Thyroid gland (tissue), 4 donors: ENCODE data around the gene GALNT14. TPM values are rescaled to one million over a fixed set of nuclear protein-coding genes. Genes with fewer than 3 reads are reported as not detected.

ENCODE experiments used
- DNase-seq, 2 donors: peaks; one replicate each; pipeline ENCODE4 v3.0.0-alpha.2; 2019
- H3K27ac ChIP-seq, 3 donors: fragments of 200-600 bp; sonication (generic); 1 replicate in 2 of 3; 2 replicates in 1 of 3; pipeline ENCODE4 v1.5.1; 2016 to 2019; ENCODE audit warnings: mild to moderate bottlenecking in 1 of 3, moderate library complexity in 1 of 3
- H3K27me3 ChIP-seq: fragments of 200-600 bp; sonication (generic); one replicate; pipeline ENCODE4 v1.5.1; 2019
- H3K36me3 ChIP-seq, 2 donors: fragments of 200-600 bp; sonication (generic); one replicate each; pipeline ENCODE4 v1.5.1; 2016 to 2019
- H3K4me1 ChIP-seq, 2 donors: fragments of 200-600 bp; sonication (generic); one replicate each; pipeline ENCODE4 v1.5.1; 2017 to 2019
- H3K4me3 ChIP-seq, 3 donors: fragments of 200-600 bp; sonication (generic); replicated peaks in 1 of 3; 1 replicate in 2 of 3; 2 replicates in 1 of 3; pipeline ENCODE4 v1.5.1; 2016; ENCODE audit warnings: mild to moderate bottlenecking in 1 of 3
- H3K9me3 ChIP-seq: fragments of 200-600 bp; sonication (generic); one replicate; pipeline ENCODE4 v1.5.1; 2017
- POLR2A ChIP-seq, 2 donors: fragments of 450-650 bp; IDR thresholded peaks; one replicate each; pipeline ENCODE4 v1.6.1; 2017; ENCODE audit warnings: antibody characterized with exemption in 2 of 2, mild to moderate bottlenecking in 2 of 2, moderate library complexity in 1 of 2
- WGBS, 2 donors: methylation state at CpG; one replicate each; pipeline ENCODE4 v1.1.5; 2017; 5-methylcytosine and 5-hydroxymethylcytosine counted together
- intact Hi-C: fragments of 100-400 bp; cut with DNase I; formaldehyde crosslinking; loops from one replicate; pipeline ENCODE4 v1.15.1; 2023
- total RNA-seq, 4 donors: library from RNA; depleted of rRNA; stranded (reverse); fragments of >200 nt; gene quantifications; one replicate each; pipeline ENCODE4 v1.2.3, GENCODE V29; 2016
- TF ChIP-seq, protein P1 (sequence below), 6 experiments: fragments of 200-600 bp in 3 of 6; fragments of 450-650 bp in 3 of 6; sonication (generic) in 3 of 6; IDR thresholded peaks; one replicate each; pipeline ENCODE4 v1.5.1; 2016 to 2019; ENCODE audit warnings: antibody characterized with exemption in 6 of 6, mild to moderate bottlenecking in 2 of 6, inconsistent platforms in 1 of 6, moderate library complexity in 1 of 6

The GALNT14 gene
- total RNA-seq, 4 donors from 2014 or later: 0.54 to 5.1 (median 1.1) TPM

DNA sequence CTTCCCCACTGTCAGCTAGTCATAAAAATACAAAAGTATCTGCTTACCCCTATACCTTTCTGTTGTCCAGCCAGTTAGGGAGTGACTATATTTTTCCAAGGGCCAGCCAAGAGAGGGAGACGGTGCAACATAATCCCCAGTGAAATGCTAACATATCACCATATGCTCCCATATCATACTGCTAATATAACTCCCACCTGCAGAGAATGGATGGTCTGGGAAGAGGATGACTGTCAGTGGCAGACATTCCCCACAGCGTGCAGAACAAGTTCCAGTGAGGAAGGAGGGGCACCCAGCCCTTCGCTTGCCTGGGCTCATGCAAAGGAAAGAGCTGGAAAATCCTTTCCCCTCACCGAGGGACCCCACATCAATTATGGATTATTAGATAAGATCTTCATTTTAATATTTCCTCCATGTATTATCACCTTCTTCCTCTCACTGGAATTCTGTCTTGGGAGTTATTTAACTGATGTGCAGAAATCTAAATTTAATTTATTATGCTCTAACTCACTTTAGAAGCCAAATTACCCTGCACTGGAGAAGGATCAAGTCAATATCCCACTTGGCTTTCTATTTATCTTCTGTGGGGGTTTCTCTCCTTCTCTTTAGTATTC, 135.6 kb downstream of the GALNT14 start:
- no peaks in the 10 kb centered on the region for H3K27me3 ChIP-seq
- TF ChIP-seq, protein P1, sequence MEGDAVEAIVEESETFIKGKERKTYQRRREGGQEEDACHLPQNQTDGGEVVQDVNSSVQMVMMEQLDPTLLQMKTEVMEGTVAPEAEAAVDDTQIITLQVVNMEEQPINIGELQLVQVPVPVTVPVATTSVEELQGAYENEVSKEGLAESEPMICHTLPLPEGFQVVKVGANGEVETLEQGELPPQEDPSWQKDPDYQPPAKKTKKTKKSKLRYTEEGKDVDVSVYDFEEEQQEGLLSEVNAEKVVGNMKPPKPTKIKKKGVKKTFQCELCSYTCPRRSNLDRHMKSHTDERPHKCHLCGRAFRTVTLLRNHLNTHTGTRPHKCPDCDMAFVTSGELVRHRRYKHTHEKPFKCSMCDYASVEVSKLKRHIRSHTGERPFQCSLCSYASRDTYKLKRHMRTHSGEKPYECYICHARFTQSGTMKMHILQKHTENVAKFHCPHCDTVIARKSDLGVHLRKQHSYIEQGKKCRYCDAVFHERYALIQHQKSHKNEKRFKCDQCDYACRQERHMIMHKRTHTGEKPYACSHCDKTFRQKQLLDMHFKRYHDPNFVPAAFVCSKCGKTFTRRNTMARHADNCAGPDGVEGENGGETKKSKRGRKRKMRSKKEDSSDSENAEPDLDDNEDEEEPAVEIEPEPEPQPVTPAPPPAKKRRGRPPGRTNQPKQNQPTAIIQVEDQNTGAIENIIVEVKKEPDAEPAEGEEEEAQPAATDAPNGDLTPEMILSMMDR (IDR thresholded peaks at IDR 0.05): no peak
- no peak for TF ChIP-seq POLR2A (IDR thresholded peaks at IDR 0.05)
- no peaks in the 10 kb centered on the region for H3K9me3 ChIP-seq
- H3K4me3 ChIP-seq: no peak overlapping the region
- no peaks in the 10 kb centered on the region for H3K4me1 ChIP-seq
- H3K27ac ChIP-seq: no peak overlapping the region
- no peaks in the 10 kb centered on the region for H3K36me3 ChIP-seq
- no peak for DNase-seq
- 60 to 65% methylated on average over 4 of the region's 4 CpGs for WGBS, 2 donors
- intact Hi-C loops: no loop called here

DNA sequence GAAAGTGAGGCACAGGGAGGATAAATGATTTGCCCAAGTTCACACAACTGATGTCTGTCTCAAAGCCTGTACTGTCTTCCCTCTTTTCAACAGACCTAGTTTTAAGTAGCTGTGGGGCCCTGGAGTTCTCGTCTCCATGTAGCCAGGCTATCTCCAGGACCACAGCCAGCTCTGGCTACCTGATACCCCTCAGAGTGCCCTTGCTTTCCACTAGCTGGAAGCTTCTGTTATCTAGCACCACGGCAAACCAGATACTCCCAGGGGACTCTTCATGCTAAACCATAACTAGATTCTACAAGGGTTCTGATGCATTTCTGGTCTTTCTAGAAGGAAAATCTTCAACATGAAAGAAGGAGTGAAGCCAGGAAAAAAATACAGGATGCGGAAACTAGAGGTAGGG, 137.3 kb downstream of the GALNT14 start:
- DNase-seq: no peak
- no peaks in the 10 kb centered on the region for H3K27me3 ChIP-seq
- TF ChIP-seq POLR2A (IDR thresholded peaks at IDR 0.05): no peak
- TF ChIP-seq, protein P1 (IDR thresholded peaks at IDR 0.05): no peak
- H3K4me1 ChIP-seq: no peaks in the 10 kb centered on the region
- no peak overlapping the region for H3K4me3 ChIP-seq
- H3K36me3 ChIP-seq: no peaks in the 10 kb centered on the region
- WGBS, 2 donors: 58 to 65% methylated on average over 3 of the region's 3 CpGs
- H3K9me3 ChIP-seq: no peaks in the 10 kb centered on the region
- intact Hi-C loops: no loop called here
- H3K27ac ChIP-seq: no peak overlapping the region

DNA sequence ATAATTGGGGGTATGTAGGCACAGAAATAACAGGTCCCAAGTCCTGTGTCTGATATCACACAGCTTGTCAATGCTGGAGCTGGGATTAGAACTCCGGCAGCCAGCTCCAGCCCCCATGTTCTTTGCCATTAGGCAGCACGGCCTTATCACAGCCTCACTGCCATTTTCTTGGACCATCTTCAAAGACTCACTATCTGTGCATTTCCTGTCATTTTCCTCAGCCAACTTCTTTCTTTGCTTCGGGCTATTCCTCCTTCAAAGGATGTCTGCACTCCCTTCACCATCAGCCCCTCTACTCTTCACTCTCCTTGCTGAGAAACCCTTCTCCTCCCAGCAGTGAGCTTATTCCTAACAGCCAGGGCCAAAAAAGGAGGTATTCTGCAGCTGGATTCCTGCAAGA, 139.6 kb downstream of the GALNT14 start:
- H3K9me3 ChIP-seq: no peaks in the 10 kb centered on the region
- H3K27ac ChIP-seq: no peak overlapping the region
- H3K4me3 ChIP-seq: no peak overlapping the region
- no peak for DNase-seq
- no peaks in the 10 kb centered on the region for H3K36me3 ChIP-seq
- no peak for TF ChIP-seq POLR2A (IDR thresholded peaks at IDR 0.05)
- TF ChIP-seq, protein P1 (IDR thresholded peaks at IDR 0.05): no peak
- WGBS, 2 donors: 77 to 78% methylated on average over 3 of the region's 3 CpGs
- intact Hi-C loops: no loop called here
- no peaks in the 10 kb centered on the region for H3K27me3 ChIP-seq
- H3K4me1 ChIP-seq: no peaks in the 10 kb centered on the region

DNA sequence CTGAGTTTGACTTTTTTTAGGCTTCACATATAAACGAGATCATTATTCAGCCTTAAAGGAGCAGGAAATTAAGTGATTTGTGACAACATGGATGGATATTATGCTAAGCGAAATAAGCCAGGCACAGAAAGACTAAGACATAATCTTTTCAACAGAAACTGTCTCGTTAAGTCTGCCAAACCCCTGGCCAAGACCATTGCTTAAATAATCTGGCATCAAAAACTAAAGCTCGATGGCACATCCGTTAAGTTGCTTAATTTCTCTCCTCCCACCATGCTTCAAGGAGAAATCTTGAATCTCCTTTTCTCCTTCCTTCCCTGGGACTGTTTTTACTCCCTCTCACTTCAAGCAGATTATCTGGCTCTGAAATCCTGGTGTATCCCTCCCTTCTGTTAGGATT, 140.3 kb downstream of the GALNT14 start:
- intact Hi-C loops: no loop called here
- H3K27ac ChIP-seq: no peak overlapping the region
- no peaks in the 10 kb centered on the region for H3K9me3 ChIP-seq
- H3K27me3 ChIP-seq: no peaks in the 10 kb centered on the region
- TF ChIP-seq, protein P1 (IDR thresholded peaks at IDR 0.05): no peak
- no peak for TF ChIP-seq POLR2A (IDR thresholded peaks at IDR 0.05)
- no peak for DNase-seq
- H3K36me3 ChIP-seq: no peaks in the 10 kb centered on the region
- H3K4me1 ChIP-seq: no peaks in the 10 kb centered on the region
- H3K4me3 ChIP-seq: no peak overlapping the region
- WGBS, 2 donors: 71 to 73% methylated on average over 5 of the region's 5 CpGs

DNA sequence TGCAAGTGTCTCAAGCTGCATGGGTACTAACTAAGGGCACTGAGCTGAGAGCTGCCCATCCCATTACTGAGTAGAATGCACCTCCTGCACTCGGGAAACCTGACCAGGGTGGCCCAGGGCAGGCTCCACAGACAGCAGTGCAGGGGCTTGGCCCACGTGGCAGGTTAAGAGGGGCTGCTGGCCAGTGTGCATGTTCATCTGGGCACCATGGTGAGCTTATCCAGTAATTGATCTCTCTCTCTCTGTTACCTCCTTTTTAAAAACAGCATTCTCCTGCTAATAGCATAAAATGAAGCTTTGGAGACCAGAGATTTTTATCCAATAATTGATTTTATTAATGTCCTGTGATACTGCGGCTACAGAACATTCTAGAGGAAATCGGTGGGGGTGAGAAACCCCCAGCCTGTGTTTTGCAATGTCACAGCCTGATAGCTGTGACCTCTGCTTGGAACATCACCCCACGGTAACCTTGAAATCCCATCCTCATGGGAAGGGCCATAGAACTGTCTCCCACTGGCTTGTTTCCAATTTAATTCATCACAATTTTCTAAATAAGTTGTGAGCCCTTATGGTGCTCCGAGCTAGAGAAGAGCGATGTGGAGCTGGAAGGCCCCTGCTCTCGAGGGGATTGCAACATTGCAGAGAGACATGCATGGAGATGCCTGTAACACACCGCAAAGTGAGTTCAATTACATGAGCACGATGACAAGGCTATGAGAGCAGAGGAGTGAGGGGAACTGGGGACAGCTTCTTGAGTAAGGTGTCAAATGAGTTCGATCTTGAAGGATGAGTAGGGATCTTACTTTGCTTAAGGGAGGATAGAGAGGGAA, 143.8 kb downstream of the GALNT14 start:
- H3K4me1 ChIP-seq: no peaks in the 10 kb centered on the region
- DNase-seq: no peak
- H3K9me3 ChIP-seq: no peaks in the 10 kb centered on the region
- no peaks in the 10 kb centered on the region for H3K27me3 ChIP-seq
- WGBS, 2 donors: 78 to 81% methylated on average over 11 of the region's 11 CpGs
- H3K4me3 ChIP-seq: no peak overlapping the region
- no peaks in the 10 kb centered on the region for H3K36me3 ChIP-seq
- no peak overlapping the region for H3K27ac ChIP-seq
- TF ChIP-seq POLR2A (IDR thresholded peaks at IDR 0.05): no peak
- TF ChIP-seq, protein P1 (IDR thresholded peaks at IDR 0.05): no peak
- intact Hi-C loops: no loop called here
